MG63 (cell line): ENCODE measurements around the gene PWWP2B. TPM values are rescaled to one million over a fixed set of nuclear protein-coding genes. Genes with fewer than 3 reads are reported as not detected.
A peak's percentile ranks its signal among the peaks of the same experiment; 100 is the strongest.

Source experiments
- DNase-seq: peaks from one replicate; pipeline ENCODE4 v3.0.0-alpha.2; 2020
- H3K27me3 ChIP-seq: fragments of 250-450 bp; sonication (Bioruptor Pico); 2 replicates; pipeline ENCODE4 v1.5.1; 2020; ENCODE audit warnings: mild to moderate bottlenecking, moderate library complexity
- H3K36me3 ChIP-seq: fragments of 250-450 bp; sonication (Bioruptor Pico); 2 replicates; pipeline ENCODE4 v1.5.1; 2020; ENCODE audit warnings: mild to moderate bottlenecking, moderate library complexity
- H3K4me3 ChIP-seq: fragments of 250-450 bp; sonication (Bioruptor Pico); 2 replicates; pipeline ENCODE4 v1.5.1; 2020; ENCODE audit warnings: mild to moderate bottlenecking, moderate library complexity
- H3K9me3 ChIP-seq: fragments of 250-450 bp; sonication (Bioruptor Pico); 2 replicates; pipeline ENCODE4 v1.5.1; 2020; ENCODE audit warnings: mild to moderate bottlenecking, moderate library complexity
- total RNA-seq: library from RNA; depleted of rRNA; stranded (reverse); fragments of >200 nt; shearing (Covaris generic); gene quantifications from 2 replicates; pipeline ENCODE4 v1.2.3, GENCODE V29; 2014; ENCODE audit warnings: low replicate concordance

PWWP2B gene
- total RNA-seq, 1 experiment from 2014 or later: 25.2 TPM

DNA sequence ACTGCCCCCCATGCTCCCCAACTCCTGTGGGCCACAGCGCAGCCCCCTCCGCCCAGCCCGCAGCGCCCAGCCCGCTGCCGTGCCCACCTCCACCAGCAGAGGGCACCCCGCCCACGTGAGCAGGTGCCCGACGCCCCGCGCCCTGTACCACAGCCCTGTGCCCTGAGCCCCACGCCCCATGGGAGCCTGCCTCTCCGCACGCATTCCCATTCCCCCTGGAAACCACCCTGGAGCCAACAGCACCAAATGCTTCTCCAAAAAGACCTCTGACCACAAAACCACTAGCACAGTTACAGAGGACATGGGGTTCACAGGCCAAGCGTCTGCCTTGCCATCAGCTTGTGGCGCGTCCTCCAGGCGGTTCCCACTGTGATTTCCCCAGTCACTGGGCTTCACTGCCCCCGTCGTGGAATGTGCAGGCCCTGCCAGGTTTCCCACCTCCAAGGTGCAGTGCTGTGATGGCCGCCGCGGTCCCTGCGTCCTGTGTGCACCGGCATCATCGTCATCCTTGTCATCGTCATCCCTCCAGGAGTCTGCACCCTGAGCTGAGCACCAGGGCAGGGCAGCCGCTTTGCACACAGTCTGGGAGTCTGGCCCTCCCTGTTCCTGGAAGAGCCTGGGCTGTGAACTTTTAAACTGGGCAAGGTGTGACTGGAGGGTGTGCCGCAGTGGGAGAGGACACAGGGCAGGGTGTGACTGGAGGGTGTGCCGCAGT, 61.7 kb downstream of the PWWP2B start:
- no peaks in the 10 kb centered on the region for H3K27me3 ChIP-seq

DNA sequence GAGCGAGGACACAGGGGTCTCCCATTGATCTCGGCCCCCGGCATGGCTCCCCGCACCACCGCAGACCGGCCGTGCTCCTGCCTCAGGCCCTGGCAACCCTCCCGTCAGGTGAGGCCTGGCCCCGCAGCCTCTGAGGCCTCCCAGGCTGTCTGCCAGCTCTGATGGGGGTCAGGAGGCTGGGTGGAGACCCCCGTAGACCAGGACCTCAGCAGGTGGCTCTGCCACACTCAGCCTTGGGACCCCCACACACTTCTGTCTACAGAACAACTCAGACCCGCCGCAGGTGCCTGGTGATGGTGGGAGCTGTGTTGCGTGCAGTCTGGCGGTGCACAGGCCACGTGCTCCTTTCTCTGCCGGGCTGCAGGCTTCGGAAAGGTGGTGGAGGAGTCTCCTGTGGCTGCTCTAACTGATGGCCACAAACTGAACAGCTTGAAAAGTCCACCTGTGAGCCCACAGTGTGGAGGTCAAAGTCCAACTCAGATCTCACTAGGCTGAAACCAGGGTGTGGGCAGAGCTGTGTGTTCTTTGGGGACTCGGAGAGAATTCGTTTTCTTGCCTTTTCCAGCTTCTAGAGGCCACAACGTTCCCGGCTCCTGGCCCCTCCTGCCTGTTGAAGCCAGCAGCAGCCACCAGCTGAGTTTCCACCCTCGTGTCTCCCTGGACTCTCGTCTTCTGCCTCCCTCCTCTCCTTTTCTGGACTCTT, 62.5 kb downstream of the PWWP2B start:
- Histone ChIP-seq H3K9me3 (no peaks in the 10 kb centered on the region), H3K36me3 (no peaks in the 10 kb centered on the region)
- DNase-seq: no peak

More for the DNA sequence above, 61.7 kb downstream of the PWWP2B start:
- peak; percentile 48 for DNase-seq
- Histone ChIP-seq H3K4me3 (no peak overlapping the region), H3K36me3 (no peaks in the 10 kb centered on the region), H3K9me3 (no peaks in the 10 kb centered on the region)

DNA sequence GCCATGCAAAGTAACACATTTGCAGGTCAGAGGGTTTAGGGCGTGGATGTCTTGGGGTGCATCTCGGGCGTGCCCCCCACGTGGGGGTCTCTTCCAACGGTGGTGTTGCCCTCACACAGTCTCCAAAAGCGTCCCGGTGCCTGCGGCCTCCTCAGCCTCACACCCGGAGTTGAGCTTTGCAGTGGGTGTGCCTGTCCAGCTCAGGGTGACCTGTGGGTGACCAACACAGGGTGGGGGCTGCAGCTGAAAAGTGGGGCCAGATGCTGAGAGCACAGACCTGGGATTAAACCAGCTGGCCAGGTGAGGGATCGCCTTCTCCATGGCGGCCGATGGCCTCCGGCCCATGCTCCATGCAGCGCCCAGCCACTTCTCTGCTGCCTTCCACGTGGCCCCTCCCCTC, 63.1 kb downstream of the PWWP2B start:
- no peak for DNase-seq
- Histone ChIP-seq H3K9me3 (no peaks in the 10 kb centered on the region), H3K36me3 (no peaks in the 10 kb centered on the region)

More for the DNA sequence above, 62.5 kb downstream of the PWWP2B start:
- Histone ChIP-seq H3K27me3 (no peaks in the 10 kb centered on the region), H3K4me3 (no peak overlapping the region)

DNA sequence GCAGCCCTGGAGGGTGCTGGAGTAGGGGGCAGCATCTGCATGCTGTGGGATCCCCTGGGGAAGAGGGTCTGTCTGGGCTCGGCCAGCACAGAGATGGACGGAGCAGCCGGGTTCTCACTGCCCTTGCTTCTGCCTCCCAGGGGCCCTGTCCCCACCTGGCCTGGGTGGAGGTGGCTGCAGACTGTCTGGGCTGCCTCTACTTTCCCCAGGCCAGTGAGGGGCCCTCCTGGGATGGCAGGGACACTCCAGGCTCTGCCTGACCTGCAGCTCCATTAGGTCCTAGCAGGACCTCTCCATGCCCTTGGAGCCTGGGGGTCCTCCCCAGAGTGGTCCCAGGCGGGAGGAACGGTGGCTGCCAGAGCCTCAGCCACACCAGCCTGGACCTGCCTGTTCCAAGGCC, 63.7 kb downstream of the PWWP2B start:
- no peak for DNase-seq
- no peaks in the 10 kb centered on the region for H3K27me3 ChIP-seq
- no peak overlapping the region for H3K4me3 ChIP-seq
- H3K36me3 ChIP-seq: no peaks in the 10 kb centered on the region
- no peaks in the 10 kb centered on the region for H3K9me3 ChIP-seq

More for the DNA sequence above, 63.1 kb downstream of the PWWP2B start:
- no peak overlapping the region for H3K4me3 ChIP-seq
- H3K27me3 ChIP-seq: no peaks in the 10 kb centered on the region

DNA sequence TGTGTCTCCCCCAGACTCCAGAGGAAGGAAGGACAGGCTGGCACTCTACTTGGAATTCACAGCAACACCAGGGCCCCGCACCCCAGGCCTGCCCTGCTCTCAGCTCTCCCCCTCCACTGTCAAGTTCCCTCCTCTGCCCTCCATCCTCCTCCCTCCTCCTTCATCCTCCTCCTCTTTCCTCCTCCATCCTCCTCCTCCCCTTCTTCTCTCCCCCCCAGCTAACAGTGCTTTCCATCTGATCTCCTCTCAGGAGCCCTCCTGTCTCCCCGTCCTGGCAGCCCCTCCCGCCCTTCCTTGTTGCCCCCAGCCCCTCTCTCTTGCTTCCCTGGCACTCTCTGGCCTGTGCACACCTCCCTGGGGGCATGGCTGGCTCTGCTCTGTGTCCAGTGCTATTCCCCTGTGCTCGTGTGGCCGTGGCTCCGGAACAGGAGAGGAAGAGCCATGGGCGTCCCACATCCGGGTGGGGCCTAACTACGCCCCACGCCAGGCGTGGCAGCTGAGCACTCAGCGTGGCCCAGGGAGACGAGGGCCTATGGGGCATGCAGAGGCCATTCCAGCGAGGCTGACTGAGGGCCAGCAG, 64.2 kb downstream of the PWWP2B start:
- H3K4me3 ChIP-seq: no peak overlapping the region
- no peaks in the 10 kb centered on the region for H3K36me3 ChIP-seq
- no peaks in the 10 kb centered on the region for H3K9me3 ChIP-seq
- no peak for DNase-seq
- H3K27me3 ChIP-seq: no peaks in the 10 kb centered on the region

DNA sequence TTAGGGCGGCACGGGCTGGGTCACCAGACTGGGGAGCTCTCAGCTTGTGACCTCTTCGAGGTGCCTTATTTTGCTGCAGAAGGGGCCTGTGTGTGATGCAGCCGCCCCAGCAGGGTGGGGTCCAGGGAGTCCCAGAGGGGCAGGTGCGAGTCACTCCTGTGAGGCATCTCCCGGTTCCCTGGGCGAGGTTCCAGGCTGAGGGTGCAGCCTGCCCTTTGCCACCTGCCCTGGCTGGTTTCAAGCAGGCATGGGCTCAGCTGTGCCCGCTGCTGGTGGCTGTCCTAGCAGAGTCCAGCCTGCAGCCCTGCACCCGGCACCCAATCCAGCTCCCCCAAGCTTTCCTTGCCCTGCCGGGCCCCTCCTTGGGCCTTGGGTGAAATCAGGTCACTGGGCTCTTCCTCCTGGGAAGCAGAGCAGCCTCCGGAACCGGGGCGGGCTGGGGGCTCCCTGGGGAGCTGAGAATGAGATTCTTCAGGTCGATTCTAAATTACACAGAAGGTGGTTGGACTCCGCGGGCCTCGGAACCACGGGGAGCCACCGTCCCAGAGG, 64.8 kb downstream of the PWWP2B start:
- peak; percentile 50 for DNase-seq

DNA sequence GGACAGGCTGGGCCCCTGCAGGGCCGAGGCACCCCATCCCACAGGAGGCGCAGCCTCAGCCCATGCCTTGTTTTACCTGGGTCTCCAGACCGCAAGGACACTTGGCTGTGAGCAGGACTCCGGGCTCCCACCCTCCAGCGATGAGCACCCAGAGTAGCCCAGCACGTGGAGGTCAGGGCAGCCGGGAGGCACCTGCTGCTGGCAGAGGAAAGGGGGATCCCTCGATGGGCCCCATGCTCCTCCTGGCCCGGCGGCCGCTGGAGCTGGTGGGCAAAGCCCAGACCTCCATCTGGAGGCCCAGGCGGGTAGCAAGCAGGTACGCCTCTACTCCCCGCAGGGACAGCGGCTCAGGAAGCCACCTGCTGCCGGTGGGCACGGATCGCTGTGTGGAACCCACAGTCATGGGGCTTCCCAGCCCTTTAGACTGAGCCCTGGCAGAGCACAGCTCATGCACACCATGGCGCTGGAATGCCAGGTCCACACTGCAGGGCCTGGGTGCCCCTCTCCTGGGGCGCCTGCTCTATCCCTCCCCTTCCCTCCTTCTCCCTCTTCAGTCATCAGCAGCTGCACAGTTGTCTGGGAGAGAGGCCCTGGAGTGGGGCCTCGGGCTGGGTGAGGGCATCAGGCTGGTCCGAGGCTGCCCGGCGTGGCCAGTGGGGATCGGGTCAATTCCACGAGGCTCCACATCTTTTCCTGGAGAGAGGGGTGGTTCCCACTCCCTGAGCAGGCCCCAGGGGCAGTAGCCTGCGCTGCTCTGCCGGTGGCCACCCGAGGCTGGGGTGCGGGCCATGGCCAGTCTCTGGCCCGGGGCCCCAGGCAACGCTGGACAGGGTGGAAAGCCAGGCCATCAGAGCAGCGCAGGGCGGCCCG, 65.7 kb downstream of the PWWP2B start:
- Histone ChIP-seq H3K36me3 (no peaks in the 10 kb centered on the region), H3K9me3 (no peaks in the 10 kb centered on the region), H3K27me3 (no peaks in the 10 kb centered on the region), H3K4me3 (no peak overlapping the region)
- DNase-seq: no peak

More for the DNA sequence above, 64.8 kb downstream of the PWWP2B start:
- H3K4me3 ChIP-seq: no peak overlapping the region
- no peaks in the 10 kb centered on the region for H3K27me3 ChIP-seq
- no peaks in the 10 kb centered on the region for H3K36me3 ChIP-seq
- no peaks in the 10 kb centered on the region for H3K9me3 ChIP-seq

DNA sequence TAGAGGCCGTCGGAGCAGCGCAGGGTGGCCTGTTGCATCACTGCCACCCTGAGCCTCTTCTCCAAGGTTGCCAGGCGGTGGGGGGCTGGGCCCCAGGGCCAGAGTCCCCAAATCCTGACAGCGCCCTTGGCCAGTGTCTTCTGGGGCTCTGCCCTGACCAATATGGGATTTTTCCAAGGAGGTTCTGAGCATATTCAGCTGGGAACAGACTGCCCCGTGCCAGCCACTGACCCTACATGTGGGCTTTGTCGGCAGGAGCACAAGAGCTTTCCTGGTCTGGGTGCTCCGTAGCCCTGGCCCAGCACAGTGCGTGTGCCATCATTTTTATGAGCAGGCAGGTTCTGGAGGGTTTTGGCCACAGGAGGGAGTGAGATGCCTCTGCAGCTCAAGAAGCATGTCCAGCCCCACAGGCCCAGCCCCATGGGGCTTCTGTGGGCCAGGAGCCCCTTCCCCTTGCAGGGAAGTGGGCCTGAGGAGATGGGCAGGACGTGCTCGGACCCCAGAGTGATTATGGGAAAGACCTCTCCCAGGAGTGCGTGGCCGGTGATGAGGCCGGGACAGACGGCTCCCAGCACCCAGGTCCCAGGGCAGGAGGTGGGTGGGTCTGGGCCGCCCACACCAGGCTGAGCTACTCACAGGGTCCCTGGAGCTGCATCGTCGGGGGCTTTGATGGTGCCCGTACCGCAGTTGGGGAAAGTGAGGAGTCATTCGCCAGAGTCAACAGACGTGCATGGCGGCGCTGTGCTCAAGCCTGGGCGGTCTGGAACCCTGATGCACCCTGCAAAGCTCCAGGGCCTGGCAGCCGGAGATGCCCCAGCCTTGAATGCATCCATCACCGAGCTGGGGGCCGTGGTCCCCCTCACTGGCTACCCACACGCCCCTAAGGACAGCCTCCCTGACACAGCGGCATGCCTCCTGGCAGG, 66.6 kb downstream of the PWWP2B start:
- Histone ChIP-seq H3K36me3 (no peaks in the 10 kb centered on the region), H3K9me3 (no peaks in the 10 kb centered on the region), H3K4me3 (no peak overlapping the region), H3K27me3 (no peaks in the 10 kb centered on the region)
- DNase-seq: peak; percentile 29

DNA sequence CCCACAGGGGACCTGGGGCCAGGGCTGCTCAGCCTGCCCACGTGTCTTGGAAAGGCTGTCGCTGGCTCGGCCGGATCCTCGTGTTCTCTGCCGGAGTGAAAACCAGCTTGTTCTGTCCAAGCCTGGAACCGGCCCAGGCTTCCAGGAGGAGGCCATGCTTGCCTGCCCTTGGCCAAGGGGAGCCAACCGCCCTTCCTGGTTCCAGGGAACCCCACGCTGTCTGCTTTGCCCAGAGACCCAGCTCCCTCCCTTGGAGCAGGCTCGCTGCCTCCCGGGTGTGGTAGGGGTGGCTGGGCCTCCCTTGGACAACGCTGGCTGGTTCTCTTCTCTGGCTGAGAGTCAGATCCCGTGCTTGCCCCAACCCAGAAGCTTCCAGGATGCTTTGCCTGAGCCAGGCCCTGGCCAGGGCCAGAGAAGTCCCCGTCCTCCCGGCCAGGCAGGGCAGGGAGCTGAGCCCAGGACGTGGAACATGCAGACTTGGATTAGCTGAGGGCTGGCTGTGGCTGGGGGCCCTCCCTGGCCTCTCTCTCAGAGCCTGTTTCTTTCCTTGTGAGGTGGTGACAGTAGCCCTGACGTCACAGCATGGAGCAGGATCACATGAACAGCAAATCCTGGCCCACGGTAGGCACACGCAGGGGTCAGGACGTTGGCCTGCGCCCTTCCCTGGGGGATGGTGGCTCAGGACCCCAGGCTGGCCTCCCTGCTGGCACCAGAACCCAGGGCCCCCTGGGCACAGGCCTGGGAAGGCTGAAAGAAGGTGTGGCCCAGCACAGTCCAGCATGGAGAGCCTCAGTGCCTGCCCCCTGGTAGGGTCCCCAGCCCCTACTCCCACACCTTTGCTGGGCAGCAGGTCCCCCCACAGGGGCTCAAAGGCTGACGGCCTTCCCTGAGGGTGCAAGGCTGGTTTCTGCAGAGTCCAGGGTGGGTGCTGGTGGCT, 67.5 kb downstream of the PWWP2B start:
- Histone ChIP-seq H3K4me3 (no peak overlapping the region), H3K9me3 (no peaks in the 10 kb centered on the region), H3K27me3 (no peaks in the 10 kb centered on the region), H3K36me3 (no peaks in the 10 kb centered on the region)
- peak; percentile 91 for DNase-seq

DNA sequence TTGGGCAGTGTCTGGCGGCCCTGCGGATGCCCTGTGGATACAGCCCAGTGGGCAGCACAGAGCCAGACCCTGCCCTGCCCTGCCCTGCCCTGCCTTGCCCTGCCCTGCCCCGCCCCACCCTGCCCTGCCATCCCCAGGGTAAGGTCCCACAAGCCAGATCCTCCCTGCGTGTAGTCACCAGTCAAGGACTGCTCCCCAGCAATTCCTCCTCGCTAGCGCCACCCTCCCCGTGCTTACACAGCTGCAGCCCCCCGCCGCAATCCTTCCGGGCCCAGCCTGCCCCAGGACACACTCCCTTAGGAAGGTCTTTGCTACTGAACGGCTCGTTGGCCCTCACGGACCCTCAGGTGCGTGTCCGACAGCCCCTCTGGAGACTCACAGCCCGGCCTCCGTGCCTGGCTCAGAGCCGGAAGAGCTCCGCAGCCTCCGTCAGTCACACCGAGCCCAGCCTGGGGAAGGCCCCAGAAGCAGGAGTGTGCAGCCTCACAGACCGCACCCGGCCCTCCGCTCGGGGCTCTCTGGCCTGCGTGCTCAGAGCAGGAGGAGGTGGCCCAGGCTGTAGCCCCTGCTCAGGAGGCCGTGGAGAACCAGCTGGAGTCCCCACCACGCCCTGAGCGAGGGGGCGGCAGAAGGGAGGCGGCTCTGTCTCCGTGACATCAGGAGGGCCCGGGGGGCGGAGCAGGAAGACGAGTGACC, 68.3 kb downstream of the PWWP2B start:
- DNase-seq: no peak
- Histone ChIP-seq H3K9me3 (no peaks in the 10 kb centered on the region), H3K27me3 (no peaks in the 10 kb centered on the region), H3K36me3 (no peaks in the 10 kb centered on the region), H3K4me3 (no peak overlapping the region)

DNA sequence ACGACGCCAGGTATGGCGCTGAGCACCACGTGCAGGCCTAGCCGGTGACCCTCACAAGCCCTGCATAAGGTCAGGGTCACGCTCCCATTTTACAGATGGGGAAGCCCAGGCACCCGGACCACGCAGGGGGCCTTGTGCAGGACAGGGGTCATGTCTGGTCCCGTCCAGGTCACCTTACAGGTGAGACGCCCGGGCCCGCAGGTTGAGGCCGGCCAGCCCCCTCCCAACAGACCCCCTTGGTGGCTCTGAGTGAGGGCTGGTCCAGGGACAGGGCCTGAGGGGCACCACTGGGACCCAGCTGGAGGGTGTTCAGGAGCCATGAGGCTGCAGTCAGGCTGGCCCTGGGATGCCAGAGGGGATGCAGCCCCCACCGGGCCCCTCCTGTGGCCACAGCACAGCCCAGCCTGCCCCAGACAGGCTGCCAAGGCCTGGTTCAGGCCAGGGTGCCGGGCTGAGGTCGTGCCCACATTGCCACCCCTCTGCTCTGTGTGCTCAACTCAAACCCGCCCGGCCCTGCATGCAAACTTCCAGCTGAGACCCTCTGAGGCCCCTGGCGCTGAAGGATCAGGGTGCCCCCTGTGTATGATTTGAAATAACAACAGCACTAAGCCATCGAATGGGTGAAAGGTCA, 69.0 kb downstream of the PWWP2B start:
- Histone ChIP-seq H3K9me3 (no peaks in the 10 kb centered on the region), H3K4me3 (no peak overlapping the region), H3K27me3 (no peaks in the 10 kb centered on the region), H3K36me3 (no peaks in the 10 kb centered on the region)
- no peak for DNase-seq

DNA sequence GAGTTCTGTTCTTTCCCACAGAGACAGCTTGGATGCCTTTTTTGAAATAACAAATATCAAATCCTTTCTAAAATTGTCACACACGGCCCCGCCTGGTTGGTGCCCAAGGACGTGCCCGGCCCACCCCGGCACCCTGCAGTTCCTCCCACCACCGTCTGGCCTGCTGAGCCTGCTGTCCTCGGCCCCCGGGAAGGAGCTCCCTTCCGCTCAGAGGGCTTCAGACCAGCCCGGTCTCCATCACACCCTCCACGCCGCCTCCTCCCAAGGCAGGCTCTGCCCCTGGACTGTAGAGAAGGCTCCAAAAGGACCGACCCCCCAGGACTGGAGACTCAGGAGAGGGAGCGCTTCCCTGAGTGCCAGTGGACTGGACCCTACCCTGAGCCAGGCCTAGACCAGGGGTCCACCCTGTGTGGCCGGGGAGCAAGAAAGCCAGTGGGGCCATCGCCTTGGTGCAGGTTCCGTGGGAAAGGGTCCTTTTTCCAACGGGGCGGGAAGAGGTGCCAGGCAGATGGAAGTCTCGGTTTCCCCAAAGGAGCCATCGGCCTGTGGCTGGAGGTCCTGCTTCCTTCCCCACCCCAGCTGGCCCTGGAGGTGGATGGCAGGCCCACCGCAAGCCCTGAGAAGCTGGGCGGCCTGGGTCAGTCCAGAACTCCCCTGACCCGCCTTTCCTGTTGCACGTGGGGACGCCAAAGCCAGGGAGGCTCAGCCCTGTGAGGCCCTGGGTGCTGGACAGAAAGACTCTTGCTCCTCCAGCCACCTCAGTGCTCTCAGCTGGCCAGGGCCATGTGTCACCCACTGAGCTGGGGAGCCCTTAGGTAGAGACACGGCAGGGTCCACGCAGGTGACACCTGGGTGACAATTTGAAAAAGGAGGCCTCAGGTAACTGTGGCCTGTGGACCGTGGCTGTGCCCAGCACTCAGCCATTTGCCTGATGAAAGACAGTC, 69.8 kb downstream of the PWWP2B start:
- no peak overlapping the region for H3K4me3 ChIP-seq

More for the DNA sequence above, 69.8 kb downstream of the PWWP2B start:
- no peaks in the 10 kb centered on the region for H3K36me3 ChIP-seq
- DNase-seq: no peak
- H3K27me3 ChIP-seq: no peaks in the 10 kb centered on the region
- H3K9me3 ChIP-seq: peaks cover 4% of the 10 kb centered on the region; the same call in 1 of the 2 replicates
